Neural progenitor cell (in vitro differentiated cells): ENCODE results near the gene PES1.

Experiments used
- EZH2 ChIP-seq: fragments of 200-600 bp; sonication (generic); IDR thresholded peaks from 2 replicates; pipeline ENCODE4 v1.6.1; 2017; ENCODE audit warnings: antibody characterized with exemption, mild to moderate bottlenecking, moderate library complexity
- EZH2phosphoT487 ChIP-seq: fragments of 200-600 bp; sonication (generic); IDR thresholded peaks from 2 replicates; pipeline ENCODE4 v1.6.1; 2017; ENCODE audit warnings: antibody characterized with exemption
- TF ChIP-seq, protein P1 (sequence below): fragments of 200-600 bp; sonication (generic); IDR thresholded peaks from 2 replicates; pipeline ENCODE4 v1.5.1; 2017; ENCODE audit warnings: antibody characterized with exemption, mild to moderate bottlenecking

- TF ChIP-seq, protein P1, sequence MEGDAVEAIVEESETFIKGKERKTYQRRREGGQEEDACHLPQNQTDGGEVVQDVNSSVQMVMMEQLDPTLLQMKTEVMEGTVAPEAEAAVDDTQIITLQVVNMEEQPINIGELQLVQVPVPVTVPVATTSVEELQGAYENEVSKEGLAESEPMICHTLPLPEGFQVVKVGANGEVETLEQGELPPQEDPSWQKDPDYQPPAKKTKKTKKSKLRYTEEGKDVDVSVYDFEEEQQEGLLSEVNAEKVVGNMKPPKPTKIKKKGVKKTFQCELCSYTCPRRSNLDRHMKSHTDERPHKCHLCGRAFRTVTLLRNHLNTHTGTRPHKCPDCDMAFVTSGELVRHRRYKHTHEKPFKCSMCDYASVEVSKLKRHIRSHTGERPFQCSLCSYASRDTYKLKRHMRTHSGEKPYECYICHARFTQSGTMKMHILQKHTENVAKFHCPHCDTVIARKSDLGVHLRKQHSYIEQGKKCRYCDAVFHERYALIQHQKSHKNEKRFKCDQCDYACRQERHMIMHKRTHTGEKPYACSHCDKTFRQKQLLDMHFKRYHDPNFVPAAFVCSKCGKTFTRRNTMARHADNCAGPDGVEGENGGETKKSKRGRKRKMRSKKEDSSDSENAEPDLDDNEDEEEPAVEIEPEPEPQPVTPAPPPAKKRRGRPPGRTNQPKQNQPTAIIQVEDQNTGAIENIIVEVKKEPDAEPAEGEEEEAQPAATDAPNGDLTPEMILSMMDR: no peak
- TF ChIP-seq EZH2: no peak
- no peak for TF ChIP-seq EZH2phosphoT487
These were observed 53.4 kb downstream of the PES1 start for GRCh38 chr22:30538280-30538679.
